ENCODE measurements around the gene MARK3.

- TF ChIP-seq GRHL1 (CRISPR knock-in tag; conservative IDR thresholded peaks at IDR 0.05) (no peak), PBX3 (CRISPR knock-in tag; IDR thresholded peaks at IDR 0.05; ENCODE audit: borderline replicate concordance) (no peak), ZNF138 (CRISPR knock-in tag; IDR thresholded peaks at IDR 0.05; ENCODE audit: low read depth) (no peak), ZNF720 (CRISPR knock-in tag; IDR thresholded peaks at IDR 0.05) (no peak), ZHX1 (CRISPR knock-in tag; IDR thresholded peaks at IDR 0.05; ENCODE audit: low read depth) (no peak), ZFP62 (CRISPR knock-in tag; IDR thresholded peaks at IDR 0.05) (no peak), SUZ12 (IDR thresholded peaks at IDR 0.05; ENCODE audit: low read depth, low read length) (no peak), POLR2A (IDR thresholded peaks at IDR 0.05; ENCODE audit: insufficient read depth in 1 of 2, low read depth in 2 of 2, low read length in 2 of 2) (no peak), CTCF (CRISPR knock-in tag; IDR thresholded peaks at IDR 0.05) (no peak), ZNF367 (CRISPR knock-in tag; IDR thresholded peaks at IDR 0.05; ENCODE audit: borderline replicate concordance) (no peak)
Measured at GRCh38 chr14:103336191-103336590, 49.0 kb upstream of the MARK3 start.
